Activated T-cell treated with anti-CD3 and anti-CD28 coated beads, Interleukin-2, amount 50 U/mL, for 72 hours (primary cell): ENCODE results near the gene HIC2. TPM values are rescaled to one million over a fixed set of nuclear protein-coding genes. Genes with fewer than 3 reads are reported as not detected.
"Not testable (repeated sequence)": the region's sequence is repeated elsewhere in the genome, so short reads cannot be mapped to it uniquely, and the experiment has no call there.

ENCODE experiments used
- ATAC-seq, 2 donors: fragments of 150-1000 bp; cut with Tn5 transposase; replicated peaks in 1 of 2; 2 replicates each; pipeline ENCODE4 v1.10.0; 2021; ENCODE audit warnings: moderate library complexity in 2 of 2, mild to moderate bottlenecking in 1 of 2
- DNase-seq, 2 donors: peaks; one replicate each; pipeline ENCODE4 v3.0.0; 2021 to 2022; ENCODE audit warnings: mixed read lengths in 1 of 2
- H3K27ac Mint-ChIP-seq: one replicate; pipeline ENCODE4 v1.8.0; 2022; ENCODE audit warnings: mild to moderate bottlenecking, moderate library complexity, mixed read lengths
- H3K27me3 Mint-ChIP-seq: one replicate; pipeline ENCODE4 v1.8.0; 2022; ENCODE audit warnings: low read depth, mixed read lengths
- H3K36me3 Mint-ChIP-seq, 2 donors: one replicate each; pipeline ENCODE4 v1.8.0; 2022; ENCODE audit warnings: mixed read lengths in 2 of 2, mild to moderate bottlenecking in 1 of 2; ENCODE audit not compliant: insufficient read depth in 2 of 2
- H3K4me1 Mint-ChIP-seq: one replicate; pipeline ENCODE4 v1.8.0; 2022; ENCODE audit warnings: low read depth, mixed read lengths
- H3K4me3 Mint-ChIP-seq, 2 donors: one replicate each; pipeline ENCODE4 v1.8.0; 2022; ENCODE audit warnings: mild to moderate bottlenecking in 2 of 2, mixed read lengths in 2 of 2, moderate library complexity in 2 of 2
- H3K9me3 Mint-ChIP-seq, 2 donors: one replicate each; pipeline ENCODE4 v1.8.0; 2022; ENCODE audit warnings: mixed read lengths in 2 of 2
- total RNA-seq, 2 donors: library from RNA; stranded (reverse); gene quantifications; one replicate each; pipeline ENCODE4 v1.2.3, GENCODE V29; 2022

Gene HIC2
- total RNA-seq, 2 donors from 2014 or later, result 4.3 to 5.1 TPM

DNA sequence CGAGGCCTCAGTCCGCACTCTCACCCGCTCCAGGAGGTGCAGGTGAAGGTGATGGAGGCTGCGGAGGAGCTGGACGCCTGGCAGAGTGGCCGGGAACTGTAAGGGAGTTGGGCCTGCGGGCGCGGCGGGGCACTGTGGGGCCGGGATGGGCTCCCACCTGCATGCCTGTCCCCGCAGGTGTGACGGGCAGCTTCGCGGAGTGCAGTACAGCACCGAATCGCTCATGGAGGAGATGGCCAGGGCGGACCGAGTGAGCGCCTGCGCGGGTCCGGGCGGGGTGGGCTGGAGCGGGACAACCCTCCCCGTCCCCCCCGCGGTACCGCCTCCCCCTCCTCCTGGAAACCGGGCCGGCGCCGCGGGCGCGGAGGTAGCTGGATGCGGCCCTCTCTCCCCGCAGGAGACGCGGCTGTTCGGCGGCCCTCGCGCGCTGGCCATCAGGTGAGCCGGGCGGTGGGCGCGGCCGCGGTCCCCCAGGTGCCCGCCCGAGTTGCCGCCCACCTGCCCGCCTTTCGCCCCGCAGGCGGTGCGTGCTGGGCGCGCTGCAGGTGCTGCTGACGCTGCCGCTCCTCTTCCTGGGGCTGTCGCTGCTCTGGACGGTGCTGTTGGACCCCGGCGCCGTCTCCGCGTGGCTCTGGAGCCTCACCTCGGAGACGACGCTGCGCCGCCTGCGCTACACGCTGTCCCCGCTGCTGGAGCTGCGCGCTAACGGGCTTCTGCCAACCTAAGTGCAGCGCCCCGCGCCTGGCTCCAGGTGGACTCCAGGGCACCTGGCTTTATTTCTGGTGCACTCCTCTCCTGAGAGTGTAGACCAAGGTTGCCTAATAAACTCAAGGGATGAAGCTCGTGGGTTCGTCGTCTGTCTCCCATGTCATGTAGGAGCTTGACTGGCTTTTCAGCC lies 52.2 kb downstream of the HIC2 start:
- not testable (repeated sequence) for H3K9me3 Mint-ChIP-seq, H3K4me1 Mint-ChIP-seq, DNase-seq, ATAC-seq, H3K27ac Mint-ChIP-seq, H3K27me3 Mint-ChIP-seq, H3K36me3 Mint-ChIP-seq, H3K4me3 Mint-ChIP-seq

- not testable (repeated sequence) for ATAC-seq, DNase-seq, H3K4me1 Mint-ChIP-seq, H3K9me3 Mint-ChIP-seq, H3K36me3 Mint-ChIP-seq, H3K27ac Mint-ChIP-seq, H3K27me3 Mint-ChIP-seq, H3K4me3 Mint-ChIP-seq
These were observed 55.8 kb downstream of the HIC2 start for GRCh38 chr22:21472984-21473383.

GRCh38 chr22:21473664-21474063 lies 56.5 kb downstream of the HIC2 start:
- H3K27ac Mint-ChIP-seq, H3K27me3 Mint-ChIP-seq, DNase-seq, H3K36me3 Mint-ChIP-seq, H3K9me3 Mint-ChIP-seq, H3K4me1 Mint-ChIP-seq, H3K4me3 Mint-ChIP-seq, ATAC-seq: not testable (repeated sequence)

- not testable (repeated sequence) for H3K27me3 Mint-ChIP-seq, H3K4me3 Mint-ChIP-seq, H3K4me1 Mint-ChIP-seq, H3K36me3 Mint-ChIP-seq, DNase-seq, H3K9me3 Mint-ChIP-seq, H3K27ac Mint-ChIP-seq, ATAC-seq
These were observed 66.9 kb downstream of the HIC2 start for GRCh38 chr22:21484039-21484438.

DNA sequence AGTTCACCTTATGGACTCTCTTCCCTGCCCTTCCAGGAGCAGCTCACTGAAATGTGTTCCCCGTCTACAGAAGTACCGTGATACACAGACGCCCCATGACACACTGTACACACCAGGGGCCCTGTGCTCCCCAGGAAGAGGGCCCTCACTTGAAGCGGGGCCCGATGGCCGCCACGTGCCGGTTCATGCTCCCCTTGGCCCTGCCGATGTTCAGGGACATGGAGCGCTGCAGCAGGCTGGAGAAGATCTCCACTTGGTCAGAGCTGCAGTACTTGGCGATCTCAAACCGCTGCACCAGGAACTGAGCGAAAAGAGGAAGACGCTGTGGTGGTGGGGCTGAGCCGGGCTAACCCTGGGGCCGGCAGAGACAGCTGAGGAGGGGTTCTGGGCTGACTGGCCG lies 70.6 kb downstream of the HIC2 start:
- not testable (repeated sequence) for DNase-seq, H3K27me3 Mint-ChIP-seq, H3K4me3 Mint-ChIP-seq, H3K27ac Mint-ChIP-seq, H3K9me3 Mint-ChIP-seq, H3K4me1 Mint-ChIP-seq, ATAC-seq, H3K36me3 Mint-ChIP-seq

- not testable (repeated sequence) for DNase-seq, H3K27me3 Mint-ChIP-seq, H3K4me3 Mint-ChIP-seq, H3K9me3 Mint-ChIP-seq, ATAC-seq, H3K4me1 Mint-ChIP-seq, H3K27ac Mint-ChIP-seq, H3K36me3 Mint-ChIP-seq
These were observed 72.0 kb downstream of the HIC2 start for GRCh38 chr22:21489149-21489680.

DNA sequence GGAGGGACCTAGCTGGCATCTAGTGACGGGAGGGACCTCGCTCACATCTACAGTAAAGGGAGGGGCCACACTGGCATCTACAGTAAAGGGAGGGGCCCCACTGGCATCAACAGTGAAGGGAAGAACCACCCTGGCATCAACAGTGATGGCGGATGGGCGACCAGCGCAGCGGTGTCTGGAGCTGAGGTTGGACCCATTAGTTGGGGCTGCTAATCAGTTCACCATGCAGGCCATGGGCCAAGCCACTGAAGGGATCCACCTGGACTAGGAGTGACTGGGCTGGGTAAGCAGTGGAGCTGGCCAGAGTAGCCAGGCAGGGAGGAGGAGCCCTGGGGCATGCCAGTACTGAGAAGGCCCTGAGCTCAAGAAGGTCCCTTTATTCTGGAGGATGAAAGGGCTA lies 73.4 kb downstream of the HIC2 start:
- not testable (repeated sequence) for H3K36me3 Mint-ChIP-seq, H3K4me1 Mint-ChIP-seq, DNase-seq, H3K27ac Mint-ChIP-seq, H3K4me3 Mint-ChIP-seq, ATAC-seq, H3K27me3 Mint-ChIP-seq, H3K9me3 Mint-ChIP-seq

DNA sequence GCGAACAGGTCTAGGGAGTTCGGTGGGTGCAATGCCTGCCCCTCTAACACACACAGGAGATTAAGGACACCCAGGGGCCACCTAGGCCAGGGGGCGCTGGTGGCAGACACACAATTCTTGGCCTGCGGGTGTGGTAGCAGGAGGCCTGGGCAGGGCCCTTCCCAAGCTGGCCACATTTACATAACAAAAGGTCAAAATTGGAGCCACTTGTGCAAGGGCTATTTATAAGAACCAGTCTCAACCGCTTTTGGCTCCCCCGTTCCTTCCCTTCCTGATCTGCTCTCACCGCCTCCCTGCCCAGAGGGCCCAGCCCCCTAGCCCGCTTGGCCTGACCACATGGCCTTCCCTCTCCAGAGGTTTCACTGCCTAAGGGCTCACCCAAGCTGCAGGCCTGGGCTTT lies 75.1 kb downstream of the HIC2 start:
- H3K4me1 Mint-ChIP-seq, DNase-seq, H3K9me3 Mint-ChIP-seq, H3K4me3 Mint-ChIP-seq, H3K36me3 Mint-ChIP-seq, H3K27me3 Mint-ChIP-seq, ATAC-seq, H3K27ac Mint-ChIP-seq: not testable (repeated sequence)

DNA sequence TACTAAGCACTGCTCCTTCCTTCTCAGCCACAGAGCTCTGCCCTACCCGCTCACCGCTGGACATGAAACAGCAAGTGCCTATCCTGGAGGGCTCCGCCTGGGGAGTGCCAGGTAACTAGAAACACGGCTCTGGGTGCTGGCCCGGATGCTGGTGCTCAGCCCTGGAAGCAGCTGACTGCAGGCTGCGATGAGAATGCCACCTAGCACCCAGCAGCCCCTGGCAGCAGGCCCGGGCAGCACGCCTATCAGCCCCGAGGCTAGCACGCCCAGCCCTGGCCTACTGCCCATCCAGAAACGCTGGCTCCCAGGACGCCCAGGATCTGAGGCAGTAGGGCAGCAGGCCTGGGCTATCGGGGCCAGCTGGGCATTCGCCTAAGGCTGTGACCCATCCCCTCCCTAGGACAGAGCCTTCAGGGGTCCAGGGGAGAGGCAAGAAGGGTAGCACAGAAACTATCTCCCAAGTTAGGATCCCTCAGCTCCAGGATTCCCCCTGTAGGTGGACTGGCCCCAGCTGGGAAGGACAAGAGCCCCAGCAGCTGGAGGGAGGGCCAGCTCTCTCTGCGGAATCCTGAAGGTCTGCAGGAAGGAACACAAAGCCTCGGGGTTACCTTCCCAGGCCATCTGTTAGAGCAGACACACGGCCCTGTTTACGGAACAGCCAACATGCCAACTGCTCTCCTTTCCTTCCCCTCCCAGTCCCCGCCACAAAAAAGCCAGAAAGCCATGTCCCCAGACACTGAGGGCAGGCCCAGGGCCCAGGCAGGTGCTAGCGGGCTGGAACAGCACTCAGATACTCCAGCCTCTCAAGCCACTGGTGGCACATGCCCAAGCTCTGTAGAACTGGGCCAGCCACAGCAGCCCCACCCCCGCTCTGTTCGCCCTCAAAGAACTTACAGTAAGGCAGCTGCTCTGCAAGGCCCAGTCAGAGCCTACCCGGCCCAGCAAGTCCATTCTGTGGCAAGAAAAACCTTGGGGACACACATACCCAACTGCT lies 76.9 kb downstream of the HIC2 start:
- H3K36me3 Mint-ChIP-seq, H3K27me3 Mint-ChIP-seq, H3K27ac Mint-ChIP-seq, DNase-seq, H3K9me3 Mint-ChIP-seq, ATAC-seq, H3K4me1 Mint-ChIP-seq, H3K4me3 Mint-ChIP-seq: not testable (repeated sequence)

GRCh38 chr22:21497984-21498383 lies 80.8 kb downstream of the HIC2 start:
- not testable (repeated sequence) for H3K9me3 Mint-ChIP-seq, H3K27me3 Mint-ChIP-seq, H3K27ac Mint-ChIP-seq

DNA sequence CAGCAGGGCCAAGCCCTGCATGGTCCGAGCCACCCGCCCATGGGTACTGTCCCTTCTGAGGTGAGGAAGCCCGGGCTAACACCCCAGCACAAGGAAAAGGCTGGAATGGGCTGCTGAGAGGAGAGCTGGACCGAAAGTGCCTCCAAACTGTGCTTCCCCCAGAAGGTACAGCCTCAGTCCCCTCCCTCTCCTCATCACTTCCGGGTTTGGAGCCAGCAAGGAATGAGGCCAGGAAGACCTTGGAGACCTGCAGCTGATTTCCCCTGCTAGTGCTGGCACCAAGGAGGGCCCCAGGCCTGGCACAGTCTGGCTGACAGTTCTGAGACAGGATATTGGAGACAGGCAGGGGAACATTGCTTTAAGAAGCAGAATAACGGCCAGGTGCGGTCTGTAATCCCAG lies 81.3 kb downstream of the HIC2 start:
- H3K4me1 Mint-ChIP-seq, H3K4me3 Mint-ChIP-seq, H3K27me3 Mint-ChIP-seq, H3K9me3 Mint-ChIP-seq, H3K36me3 Mint-ChIP-seq, DNase-seq, H3K27ac Mint-ChIP-seq, ATAC-seq: not testable (repeated sequence)

More at GRCh38 chr22:21497984-21498383, 80.8 kb downstream of the HIC2 start:
- H3K4me1 Mint-ChIP-seq, H3K36me3 Mint-ChIP-seq, ATAC-seq, H3K4me3 Mint-ChIP-seq, DNase-seq: not testable (repeated sequence)

DNA sequence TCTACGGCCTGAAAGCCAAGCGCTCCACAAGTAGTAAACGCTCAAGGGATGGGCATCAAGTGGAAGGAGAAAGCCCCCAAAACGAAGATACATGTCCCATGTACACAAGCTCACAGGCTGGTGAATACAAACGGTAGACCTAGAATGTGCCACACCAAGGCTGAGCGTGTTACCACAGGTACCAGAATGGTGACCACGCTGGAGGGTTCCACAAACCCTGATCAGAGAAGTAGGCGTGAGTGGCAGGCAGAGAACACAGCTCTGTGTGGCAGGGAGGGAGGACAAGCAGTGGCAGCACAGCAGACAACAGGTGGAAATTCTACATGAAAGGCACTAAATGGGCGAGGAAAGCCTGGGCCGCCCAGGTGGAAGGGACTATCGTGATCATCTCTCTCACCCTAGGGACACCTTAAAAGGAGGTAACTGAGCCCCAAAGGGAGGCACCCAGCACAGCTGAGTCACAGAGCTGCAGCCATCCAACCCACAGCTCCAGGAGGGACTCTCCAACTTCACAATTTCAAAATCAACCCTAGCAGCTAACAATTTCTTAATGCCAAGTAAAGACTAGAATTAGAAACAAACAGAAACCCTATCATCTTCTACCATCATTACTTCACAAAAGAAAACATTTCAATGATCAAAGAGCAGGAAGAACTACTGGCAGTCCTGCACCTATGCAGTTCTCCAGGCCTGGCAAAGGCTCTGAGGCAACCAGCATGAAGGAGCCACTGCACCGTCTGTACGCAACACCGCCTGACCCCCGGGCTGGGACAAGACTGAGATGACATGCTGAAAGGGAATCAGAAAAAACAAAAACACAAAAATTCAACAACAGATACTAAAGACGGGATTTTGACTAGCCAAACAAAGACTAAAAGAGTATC lies 82.7 kb downstream of the HIC2 start:
- not testable (repeated sequence) for DNase-seq, H3K27ac Mint-ChIP-seq, H3K4me1 Mint-ChIP-seq, H3K4me3 Mint-ChIP-seq, H3K27me3 Mint-ChIP-seq, H3K36me3 Mint-ChIP-seq, H3K9me3 Mint-ChIP-seq
- ATAC-seq, result peak; percentile 95 to 96
